Heart right ventricle (tissue), 16 donors: ENCODE results near the gene AIP. TPM values are rescaled to one million over a fixed set of nuclear protein-coding genes. Genes with fewer than 3 reads are reported as not detected.

Experiments
- ATAC-seq, 8 donors: fragments of 200-7000 bp; cut with Tn5 transposase; one replicate each; pipeline ENCODE4 v1.9.1; 2020; ENCODE audit warnings: mild to moderate bottlenecking in 8 of 8, moderate library complexity in 8 of 8, moderate number of reproducible peaks in 1 of 8
- DNase-seq, 2 donors: peaks; one replicate each; pipeline ENCODE4 v3.0.0-alpha.2; 2020
- H3K27ac ChIP-seq, 10 donors: fragments of 200-600 bp; sonication (generic) in 2 of 10; one replicate each; pipeline versions ENCODE4 v1.5.0 to v1.8.0; 2020 to 2022; ENCODE audit warnings: mild to moderate bottlenecking in 3 of 10
- H3K27me3 ChIP-seq, 7 donors: fragments of 200-600 bp; one replicate each; pipeline ENCODE4 v1.8.0; 2021 to 2022; ENCODE audit warnings: mild to moderate bottlenecking in 2 of 7
- H3K36me3 ChIP-seq, 9 donors: fragments of 200-600 bp; sonication (generic) in 1 of 9; one replicate each; pipeline versions ENCODE4 v1.5.0 to v1.8.0; 2020 to 2022; ENCODE audit warnings: mild to moderate bottlenecking in 2 of 9
- H3K4me1 ChIP-seq, 9 donors: fragments of 200-600 bp; sonication (generic) in 1 of 9; one replicate each; pipeline versions ENCODE4 v1.5.0 to v1.8.0; 2020 to 2022; ENCODE audit warnings: mild to moderate bottlenecking in 4 of 9
- H3K4me3 ChIP-seq, 10 donors: fragments of 200-600 bp; sonication (generic) in 2 of 10; one replicate each; pipeline versions ENCODE4 v1.5.0 to v1.8.0; 2020 to 2022; ENCODE audit warnings: mild to moderate bottlenecking in 7 of 10, moderate library complexity in 2 of 10
- H3K9me3 ChIP-seq, 11 donors: fragments of 200-600 bp in 10 of 11; sonication (generic) in 2 of 11; one replicate each; pipeline versions ENCODE4 v1.5.0 to v1.8.0; 2013 to 2022; ENCODE audit warnings: mild to moderate bottlenecking in 2 of 11, control low read depth in 1 of 11, moderate library complexity in 1 of 11
- WGBS, 2 donors: extraction: QIAGEN DNeasy Blood & Tissue Kit; methylation state at CpG; one replicate each; pipeline ENCODE4 v1.1.7; 2013; ENCODE audit warnings: inconsistent platforms in 1 of 2; 5-methylcytosine and 5-hydroxymethylcytosine counted together
- intact Hi-C, 10 donors: fragments of 100-400 bp; cut with DNase I; formaldehyde crosslinking; loops; one replicate each; pipeline versions ENCODE4 v1.11.1 to v1.14.2; 2022
- polyA plus RNA-seq, 2 donors: library from polyadenylated mRNA; stranded (reverse); fragments of 200-250 nt; gene quantifications; one replicate each; pipeline ENCODE4 v1.2.3, GENCODE V29; 2013
- total RNA-seq, 10 donors: library from RNA; stranded (reverse); fragmentation: NEBNext Ultra II Directional in 3 of 10; extraction: Animal tissue kit (Norgen Biotek cat#: 25700) in 3 of 10; gene quantifications; one replicate each; pipeline versions ENCODE4 v1.2.1 to v1.2.4, GENCODE V29; 2021 to 2023
- TF ChIP-seq, protein P1 (sequence below), 9 donors: fragments of 200-600 bp; sonication (generic) in 2 of 9; IDR thresholded peaks; one replicate each; pipeline versions ENCODE4 v1.5.0 to v1.8.0; 2021 to 2022; ENCODE audit warnings: antibody characterized with exemption in 9 of 9, mild to moderate bottlenecking in 5 of 9, moderate library complexity in 1 of 9
- donor health status: Arrhythmogenic right ventricular cardiomyopathy.
- donor health status: ischemic (EF 13 %, LVEDD 7.1; RV severe dilation, severe dysfunction).
- donor health status: healthy with polysubstance abuse.
- donor health status: DM: no; HTN: yes; CAD: no.
- donor health status: DM: no; HTN: no; CAD: no.
- donor health status: ischemic (EF 25% LVEDD 6.9; RV normal size, moderate dysfunction).
- donor health status: ischemic (EF 25% LVEDD 5.7; RV mildly dilated, moderate dysfunction).
- donor health status: healthy.
- donor health status: DM: yes; HTN: yes; CAD: no.
- donor health status: Ischemic cardiomyopathy.
- donor health status: ischemic (EF 35%, LVEDD 5.7; RV mildly dilated, moderate dysfunction).
- donor health status: nonischemic (EF 11% LVEDD 7.7; RV severe dilation, severe dysfunction).
- donor health status: DM: yes; HTN: yes; CAD: no.
- donor health status: PGD.
- donor health status: ischemic (EF 29% LVEDD 5.4; RV normal size, mild dysfunction).
- donor health status: nonischemic (EF 23%, LVEDD 6.1; RV moderate dilation, normal function).

AIP gene
- total and polyA plus RNA-seq, 12 donors: 37.5 to 104 (median 52.3) TPM

DNA sequence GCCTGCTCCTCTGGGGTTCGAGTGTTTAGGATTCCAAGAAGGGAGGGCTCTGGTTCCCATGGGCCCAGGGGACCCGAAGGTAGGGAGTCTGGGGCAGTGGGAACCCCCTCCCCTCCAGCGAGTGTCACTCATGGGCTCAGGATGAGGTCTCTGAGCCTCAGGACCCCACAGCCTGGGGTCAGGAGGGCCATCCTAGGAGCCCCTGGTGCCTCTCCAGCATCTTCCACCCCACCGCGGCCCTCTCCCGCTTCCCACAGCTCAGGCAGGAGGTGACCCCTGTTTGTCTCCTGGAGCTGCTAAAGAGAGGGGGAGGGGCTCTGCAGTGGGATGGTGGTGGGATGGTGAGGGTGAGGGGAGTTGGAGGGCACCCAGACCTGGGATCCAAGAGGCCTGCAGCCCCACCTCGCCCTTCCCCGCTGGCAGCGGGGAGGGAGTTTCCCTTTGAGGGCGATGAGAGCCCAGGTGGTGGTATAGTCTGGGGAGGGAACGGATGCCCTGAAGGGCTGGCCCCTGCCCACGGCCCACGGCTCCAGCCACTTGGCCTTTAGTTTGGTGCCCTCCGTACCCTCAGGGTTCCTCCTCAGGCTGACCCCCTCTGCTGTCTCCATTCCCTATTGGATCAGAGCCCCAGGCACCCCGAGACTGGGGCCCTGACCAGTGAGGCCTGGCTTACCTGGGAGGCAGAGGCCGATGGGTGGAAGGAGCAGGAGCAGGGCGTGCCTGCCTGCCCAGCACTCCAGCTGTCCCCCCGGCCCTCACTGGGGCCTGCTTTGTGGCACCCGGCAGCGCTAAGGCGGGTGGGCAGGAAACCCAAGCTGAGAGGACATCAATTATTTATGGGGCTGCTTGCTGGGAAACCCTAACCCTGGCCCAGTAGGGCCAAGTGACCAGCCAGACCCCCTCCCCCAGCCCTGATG lies 28.8 kb upstream of the AIP start:
- Histone ChIP-seq H3K36me3 (no peaks in the 10 kb centered on the region), H3K27ac (no peak overlapping the region), H3K9me3 (no peaks in the 10 kb centered on the region), H3K4me1 (peaks cover 0 to 24% (median 8%) of the 10 kb centered on the region in 9 donors), H3K4me3 (no peak overlapping the region), H3K27me3 (no peaks in the 10 kb centered on the region)
- 93% methylated on average over 18 to 21 of the region's 21 CpGs for WGBS, 2 donors
- TF ChIP-seq, protein P1, sequence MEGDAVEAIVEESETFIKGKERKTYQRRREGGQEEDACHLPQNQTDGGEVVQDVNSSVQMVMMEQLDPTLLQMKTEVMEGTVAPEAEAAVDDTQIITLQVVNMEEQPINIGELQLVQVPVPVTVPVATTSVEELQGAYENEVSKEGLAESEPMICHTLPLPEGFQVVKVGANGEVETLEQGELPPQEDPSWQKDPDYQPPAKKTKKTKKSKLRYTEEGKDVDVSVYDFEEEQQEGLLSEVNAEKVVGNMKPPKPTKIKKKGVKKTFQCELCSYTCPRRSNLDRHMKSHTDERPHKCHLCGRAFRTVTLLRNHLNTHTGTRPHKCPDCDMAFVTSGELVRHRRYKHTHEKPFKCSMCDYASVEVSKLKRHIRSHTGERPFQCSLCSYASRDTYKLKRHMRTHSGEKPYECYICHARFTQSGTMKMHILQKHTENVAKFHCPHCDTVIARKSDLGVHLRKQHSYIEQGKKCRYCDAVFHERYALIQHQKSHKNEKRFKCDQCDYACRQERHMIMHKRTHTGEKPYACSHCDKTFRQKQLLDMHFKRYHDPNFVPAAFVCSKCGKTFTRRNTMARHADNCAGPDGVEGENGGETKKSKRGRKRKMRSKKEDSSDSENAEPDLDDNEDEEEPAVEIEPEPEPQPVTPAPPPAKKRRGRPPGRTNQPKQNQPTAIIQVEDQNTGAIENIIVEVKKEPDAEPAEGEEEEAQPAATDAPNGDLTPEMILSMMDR (IDR thresholded peaks at IDR 0.05): no peak
- intact Hi-C loops: no loop called here
- DNase-seq (no peak), ATAC-seq (no peak)

DNA sequence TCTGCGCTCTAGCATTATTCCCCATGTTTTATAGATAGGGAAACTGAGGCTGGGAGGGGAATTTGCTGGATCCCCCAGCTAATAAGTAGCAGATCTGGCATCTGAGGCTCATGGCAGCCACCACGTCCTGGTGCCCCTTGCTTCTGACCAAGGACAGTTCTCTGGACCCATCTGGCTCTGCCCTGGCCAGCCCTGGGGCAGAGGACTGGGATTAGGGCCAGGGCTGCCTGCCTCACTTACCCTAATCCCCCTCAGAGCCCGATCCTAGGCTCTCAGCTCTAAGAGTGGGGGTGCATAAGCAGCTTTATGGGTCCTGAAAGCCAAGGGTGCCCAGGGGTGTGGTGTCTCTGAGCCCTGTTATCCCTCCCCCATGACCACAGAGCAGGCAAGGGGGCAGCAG lies 27.8 kb upstream of the AIP start, which contains the start of gene CABP4:
TSS of gene CABP4 (plus strand) at position 301 of the 400 bp plus-strand sequence. CDS start at position 371, 70 bp downstream.
- Histone ChIP-seq H3K27me3 (no peaks in the 10 kb centered on the region), H3K4me3 (no peak within 1 kb of the TSS), H3K9me3 (no peaks in the 10 kb centered on the region), H3K27ac (no peak within 1 kb of the TSS), H3K4me1 (peaks cover 0 to 15% (median 8%) of the 10 kb centered on the region in 9 donors), H3K36me3 (no peaks in the 10 kb centered on the region)
- intact Hi-C loops: no loop called here
- 89 to 96% methylated on average over 3 of the region's 3 CpGs for WGBS, 2 donors
- DNase-seq (no peak), ATAC-seq (no peak)
- TF ChIP-seq, protein P1 (IDR thresholded peaks at IDR 0.05): no peak

DNA sequence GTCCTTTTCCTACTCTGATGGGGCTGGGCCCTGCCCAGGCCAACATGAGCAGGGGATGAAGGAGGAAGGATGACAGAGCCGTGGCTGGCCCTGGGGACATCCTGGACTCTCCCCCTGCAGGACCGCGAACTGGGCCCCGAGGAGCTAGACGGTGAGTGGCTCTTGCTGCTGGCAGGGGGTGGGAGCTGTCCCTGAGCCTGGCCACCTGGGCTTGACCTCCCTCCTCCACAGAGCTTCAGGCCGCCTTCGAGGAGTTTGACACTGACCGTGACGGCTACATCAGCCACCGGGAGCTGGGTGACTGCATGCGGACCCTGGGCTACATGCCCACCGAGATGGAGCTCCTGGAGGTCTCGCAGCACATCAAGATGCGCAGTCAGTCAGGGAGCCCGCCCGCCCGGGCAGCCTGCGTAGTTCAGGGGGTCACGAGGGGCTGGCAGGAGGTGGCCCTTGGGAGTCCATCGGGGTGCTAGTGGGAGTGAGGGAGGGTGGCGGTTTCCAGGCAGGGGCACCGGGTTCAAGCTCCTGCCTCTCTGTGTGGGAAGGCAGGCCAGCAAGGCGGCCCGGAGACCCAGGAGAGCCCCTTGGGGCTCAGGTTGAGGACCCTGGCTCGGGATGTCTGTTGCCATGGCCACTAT lies 26.6 kb upstream of the AIP start:
- Histone ChIP-seq H3K4me1 (peaks cover 0 to 14% (median 8%) of the 10 kb centered on the region in 9 donors), H3K4me3 (no peak overlapping the region), H3K27me3 (no peaks in the 10 kb centered on the region), H3K27ac (no peak overlapping the region), H3K9me3 (no peaks in the 10 kb centered on the region), H3K36me3 (no peaks in the 10 kb centered on the region)
- WGBS, 2 donors: 80% methylated on average over 22 to 25 of the region's 25 CpGs
- TF ChIP-seq, protein P1 (IDR thresholded peaks at IDR 0.05): no peak
- DNase-seq: no peak
- intact Hi-C loops: no loop called here
- no peak for ATAC-seq

DNA sequence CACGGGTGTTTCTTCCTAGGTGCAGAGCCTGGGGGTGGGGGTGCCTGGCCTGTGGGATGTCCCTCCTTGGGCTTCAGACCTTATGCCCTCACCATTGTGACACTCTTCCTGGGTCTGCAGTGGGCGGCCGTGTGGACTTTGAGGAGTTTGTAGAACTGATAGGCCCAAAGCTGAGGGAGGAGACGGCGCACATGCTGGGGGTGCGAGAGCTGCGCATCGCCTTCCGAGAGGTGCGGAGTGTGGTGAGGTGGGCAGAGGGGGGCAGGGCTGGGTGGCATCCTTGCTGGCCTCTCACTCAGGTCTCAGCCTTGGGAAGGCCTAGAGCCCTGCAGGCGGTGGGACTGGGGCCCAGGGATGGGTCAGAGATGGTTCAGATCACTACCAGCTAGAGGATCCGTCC lies 25.4 kb upstream of the AIP start:
- ATAC-seq (peak in 1 of 8 donors; percentile 8), DNase-seq (no peak)
- intact Hi-C loops: no loop called here
- TF ChIP-seq, protein P1 (IDR thresholded peaks at IDR 0.05): no peak
- Histone ChIP-seq H3K4me1 (peaks cover 0 to 9% (median 5%) of the 10 kb centered on the region in 9 donors), H3K27ac (no peak overlapping the region), H3K36me3 (no peaks in the 10 kb centered on the region), H3K9me3 (no peaks in the 10 kb centered on the region), H3K27me3 (no peaks in the 10 kb centered on the region), H3K4me3 (no peak overlapping the region)
- WGBS, 2 donors: 94% methylated on average over 12 of the region's 12 CpGs
